ENCODE data around the gene OR10X1.

OR10X1 gene, protein sequence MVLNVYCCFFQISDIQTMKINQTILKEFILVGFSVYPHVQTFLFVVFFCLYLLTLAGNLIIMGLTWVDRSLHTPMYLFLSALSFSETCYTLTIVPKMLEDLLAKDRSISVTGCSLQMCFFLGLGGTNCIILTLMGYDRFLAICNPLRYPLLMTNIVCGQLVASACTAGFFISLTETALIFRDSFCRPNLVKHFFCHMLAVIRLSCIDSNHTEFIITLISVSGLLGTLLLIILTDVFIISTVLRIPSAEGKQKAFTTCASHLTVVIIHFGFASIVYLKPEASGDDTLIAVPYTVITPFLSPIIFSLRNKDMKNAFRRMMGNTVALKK

DNA sequence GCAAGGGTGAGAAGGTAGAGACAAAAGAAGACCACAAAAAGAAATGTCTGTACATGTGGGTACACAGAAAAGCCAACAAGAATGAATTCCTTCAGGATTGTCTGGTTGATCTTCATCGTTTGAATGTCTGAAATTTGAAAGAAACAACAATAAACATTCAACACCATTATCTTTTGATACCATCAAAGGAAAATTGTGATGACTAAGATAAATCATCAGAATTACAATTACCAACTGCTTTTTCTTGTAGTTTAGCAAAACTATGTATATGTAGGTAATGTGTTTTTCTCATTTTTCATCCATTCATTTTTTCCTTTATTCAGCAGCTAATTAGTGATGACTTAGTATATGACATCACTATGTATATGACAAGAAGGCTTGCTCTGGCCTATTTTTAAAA is at the start of gene OR10X1:
Gene OR10X1, minus strand, starts transcription at position 167 of the 400 bp plus-strand sequence. Its CDS starts 0 bp downstream, at position 167.
- no peak for DNase-seq (ENCODE audit: low read depth)

GRCh38 chr1:158613764-158614163 is 34.1 kb upstream of the OR10X1 start:
- no peak for DNase-seq (ENCODE audit: low read depth)

- DNase-seq (ENCODE audit: low read depth): no peak
These were observed 32.2 kb upstream of the OR10X1 start for GRCh38 chr1:158611916-158612315.

- no peak for DNase-seq (ENCODE audit: low read depth)
These were observed 27.6 kb upstream of the OR10X1 start for GRCh38 chr1:158607296-158607695.

DNA sequence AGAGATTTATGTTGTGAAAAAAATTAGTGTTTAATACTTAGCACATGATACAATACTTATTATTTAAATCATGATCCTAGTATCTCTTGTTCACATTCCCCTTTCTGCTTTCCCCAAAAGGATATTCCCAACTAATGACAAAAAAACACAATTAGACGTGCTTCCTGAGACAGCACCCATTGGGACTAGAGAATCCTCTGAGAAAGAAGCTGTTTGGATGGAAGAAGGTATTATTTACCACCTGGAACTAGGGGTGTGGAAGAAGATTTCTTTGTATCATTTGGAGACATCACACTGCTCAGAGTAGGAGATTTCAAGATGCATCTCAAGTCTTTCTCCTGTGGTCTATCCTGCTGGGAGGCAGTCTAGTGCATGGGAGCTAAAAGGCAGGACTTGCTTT is 25.3 kb upstream of the OR10X1 start, which contains the start of gene OR10Z1:
Gene OR10Z1, plus strand, starts transcription at position 301 of the 400 bp plus-strand sequence. CDS start 1,171 bp downstream, outside the sequence.
- no peak for DNase-seq (ENCODE audit: low read depth)

DNA sequence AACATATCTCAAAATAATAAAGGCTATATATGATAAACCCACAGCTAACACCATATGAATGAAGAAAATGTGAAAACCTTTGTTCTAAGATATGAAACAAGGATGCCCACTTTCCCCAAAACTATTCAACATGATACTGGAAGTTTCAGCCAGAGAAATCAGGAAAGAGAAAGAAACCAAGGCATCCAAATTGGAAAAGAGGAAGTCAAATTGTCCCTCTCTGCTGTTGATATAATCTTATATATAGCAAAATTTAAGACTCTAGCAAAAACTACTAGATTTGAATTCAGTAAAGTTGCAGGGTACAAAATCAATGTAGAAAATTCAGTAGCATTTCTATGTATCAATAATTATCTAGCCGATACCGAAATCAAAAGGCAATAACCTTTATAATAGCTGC is 21.0 kb upstream of the OR10X1 start:
- DNase-seq (ENCODE audit: low read depth): no peak

DNA sequence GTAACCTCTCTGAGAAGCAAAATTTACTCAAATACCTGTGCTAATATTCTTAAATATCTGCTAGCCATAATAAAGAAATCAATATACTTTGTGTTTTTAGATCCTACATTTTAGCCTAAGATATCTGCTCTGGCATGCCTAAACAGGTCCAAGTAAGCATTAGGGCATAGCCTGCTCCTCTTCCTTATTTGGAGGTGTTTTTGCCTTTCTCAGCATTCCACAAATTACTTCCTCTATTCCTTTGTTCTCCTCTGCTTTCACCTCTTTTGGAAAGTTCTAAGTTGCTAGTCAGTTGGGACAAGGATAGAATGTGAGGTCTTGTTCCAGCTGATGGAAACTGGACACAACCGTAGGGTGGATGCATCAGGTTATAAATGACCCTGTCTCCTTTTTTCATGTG is 7.2 kb upstream of the OR10X1 start:
- DNase-seq (ENCODE audit: low read depth): no peak

DNA sequence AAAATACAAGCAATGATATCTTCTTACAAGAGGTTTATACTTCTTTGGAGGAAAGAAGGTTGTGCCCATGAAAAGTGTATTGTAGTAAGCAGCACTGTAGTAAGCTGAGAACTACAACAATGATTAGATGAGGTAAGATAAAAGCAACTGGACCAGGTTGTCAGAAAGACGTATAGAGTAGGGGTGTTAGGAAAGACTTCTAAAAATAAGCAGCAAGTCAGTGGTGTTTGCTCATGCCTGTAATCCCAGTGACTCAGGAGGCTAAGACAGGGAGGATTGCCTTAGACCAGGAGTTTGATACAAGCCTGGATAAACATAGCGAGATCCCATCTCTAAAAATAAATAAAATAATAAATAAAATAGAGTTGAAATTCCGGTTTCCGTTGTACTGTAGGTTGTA is 4.3 kb upstream of the OR10X1 start:
- no peak for DNase-seq (ENCODE audit: low read depth)

- no peak for DNase-seq (ENCODE audit: low read depth)
These were observed 2.1 kb downstream of the OR10X1 start for GRCh38 chr1:158577561-158577960.

DNA sequence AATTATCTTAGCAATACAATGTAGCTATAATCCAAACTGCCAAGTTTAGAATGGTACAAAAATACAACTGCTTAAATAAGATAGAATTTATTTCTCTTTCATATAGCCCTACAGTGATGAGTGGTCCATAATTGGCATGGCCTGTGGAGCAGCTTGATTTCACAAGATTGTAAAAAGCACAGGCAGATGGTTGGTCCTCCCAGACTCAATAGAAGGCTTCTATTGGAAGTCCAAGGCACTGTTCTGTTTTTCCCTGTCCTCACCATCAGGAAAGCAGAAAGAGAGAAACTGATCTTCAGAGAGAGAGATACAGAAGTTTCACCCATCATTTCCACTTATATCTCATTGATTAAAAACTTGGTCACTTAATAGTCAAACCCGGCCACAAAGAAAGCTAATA is 7.5 kb downstream of the OR10X1 start:
- DNase-seq (ENCODE audit: low read depth): no peak

DNA sequence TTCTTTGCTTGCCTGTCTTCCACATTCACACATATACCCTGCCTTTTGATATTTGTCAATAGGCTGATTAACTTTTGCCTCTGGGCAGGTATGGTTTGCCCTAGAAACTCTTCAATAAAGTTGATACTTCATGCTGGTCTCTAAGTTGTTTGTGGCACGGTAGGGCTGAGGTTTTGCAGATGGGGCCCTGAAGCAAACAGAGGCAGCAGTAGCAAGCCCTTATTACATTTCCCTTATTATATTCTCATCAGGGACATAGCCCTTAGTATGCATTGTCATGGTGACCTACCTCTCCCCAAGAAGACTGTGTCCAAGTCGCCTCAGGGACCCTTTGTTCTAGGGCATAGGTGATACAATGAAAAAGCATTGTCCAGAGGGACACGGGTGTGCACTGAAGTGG is 9.2 kb downstream of the OR10X1 start, which contains the start of gene OR6P1:
Gene OR6P1, minus strand, starts transcription at position 101 of the 400 bp plus-strand sequence. CDS start 6,976 bp downstream, outside the sequence.
- DNase-seq (ENCODE audit: low read depth): no peak

DNA sequence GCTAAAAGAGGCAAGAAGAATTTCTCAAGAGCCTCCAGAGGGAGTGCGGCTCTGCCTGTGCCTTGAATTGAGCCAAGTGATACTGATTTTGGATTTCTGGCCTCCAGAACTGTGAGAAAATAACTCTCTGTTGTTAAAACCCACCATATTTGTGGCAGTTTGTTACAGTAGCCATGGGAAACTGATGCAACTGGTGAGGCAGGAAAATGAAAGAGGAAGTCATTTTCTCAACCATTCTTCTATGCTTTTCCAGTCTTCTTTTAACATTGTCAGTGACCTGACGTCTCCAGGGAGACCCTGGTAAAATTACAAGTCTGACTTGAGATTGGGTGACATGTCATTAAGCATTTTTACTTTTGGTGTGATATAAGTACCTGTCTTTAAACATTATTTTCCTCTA is 15.1 kb downstream of the OR10X1 start:
- no peak for DNase-seq (ENCODE audit: low read depth)

DNA sequence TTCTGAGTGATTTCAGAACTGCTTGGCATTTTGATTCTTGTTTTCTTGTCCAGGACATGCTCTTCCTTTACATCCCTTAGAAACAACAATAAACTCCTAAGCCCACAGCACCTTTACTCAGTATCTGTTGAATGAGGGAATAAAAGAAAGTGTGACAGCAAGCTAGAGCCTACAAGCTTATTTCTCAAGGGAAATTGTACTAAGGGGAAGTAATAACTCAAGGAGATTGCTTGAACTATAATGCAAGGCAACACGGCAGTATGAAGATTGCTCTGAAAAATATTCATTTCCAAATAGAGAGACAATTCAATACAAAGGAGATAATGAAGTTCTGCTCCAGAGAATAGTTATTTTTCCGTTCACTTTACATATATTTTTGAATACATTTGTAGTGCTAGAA is 15.8 kb downstream of the OR10X1 start:
- DNase-seq (ENCODE audit: low read depth): no peak

GRCh38 chr1:158559696-158560095 is 20.0 kb downstream of the OR10X1 start:
- no peak for DNase-seq (ENCODE audit: low read depth)

- no peak for DNase-seq (ENCODE audit: low read depth)
These were observed 25.3 kb downstream of the OR10X1 start, which contains the start of gene OR6Y1 for GRCh38 chr1:158554352-158554751. TSS of gene OR6Y1 (minus strand) at chr1:158554405. CDS start at chr1:158548105, 6,300 bp downstream.

- no peak for DNase-seq (ENCODE audit: low read depth)
These were observed 27.4 kb downstream of the OR10X1 start for GRCh38 chr1:158552296-158552695.

DNA sequence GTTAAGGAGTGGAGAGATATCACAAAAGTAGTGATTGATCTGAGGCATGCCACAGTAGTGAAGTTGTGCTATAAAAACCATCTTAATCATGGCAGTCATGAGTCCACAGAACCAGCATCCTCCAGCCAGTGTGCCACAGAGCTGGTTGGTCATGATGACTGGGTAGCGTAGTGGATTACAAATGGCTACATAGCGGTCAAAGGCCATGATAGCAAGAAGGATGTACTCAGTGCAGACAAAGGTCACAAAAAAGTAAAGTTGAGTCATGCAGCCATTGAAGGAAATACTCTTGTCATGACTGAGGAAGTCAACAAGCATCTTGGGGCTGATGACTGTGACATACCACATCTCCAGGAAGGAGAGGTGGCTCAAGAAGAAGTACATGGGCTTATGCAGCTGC is 32.2 kb downstream of the OR10X1 start:
- no peak for DNase-seq (ENCODE audit: low read depth)

DNA sequence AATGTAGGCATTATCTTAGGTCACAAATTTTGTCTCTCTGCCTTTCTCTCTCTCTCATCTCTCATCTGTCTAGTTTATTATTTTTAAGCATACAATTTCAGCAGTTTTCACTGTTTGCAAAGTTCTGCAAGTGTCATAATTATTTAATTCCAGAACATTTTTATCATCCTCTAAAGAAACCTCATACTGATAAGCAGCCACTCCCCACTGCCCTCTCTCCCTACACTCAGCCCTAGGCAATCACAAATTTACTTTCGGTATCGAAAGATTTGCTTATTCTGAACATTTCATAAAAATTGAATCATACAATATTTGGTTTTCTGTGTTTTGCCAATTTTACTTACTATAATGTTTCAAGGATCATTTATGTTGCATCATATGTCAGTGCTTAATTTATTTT is 42.1 kb downstream of the OR10X1 start:
- DNase-seq (ENCODE audit: low read depth): no peak

GRCh38 chr1:158534496-158534895 is 45.2 kb downstream of the OR10X1 start:
- no peak for DNase-seq (ENCODE audit: low read depth)
